Tibial nerve (tissue), 4 donors: ENCODE results near the gene PLCG2. TPM values are rescaled to one million over a fixed set of nuclear protein-coding genes. Genes with fewer than 3 reads are reported as not detected.

Source experiments
- DNase-seq, 2 donors: peaks; one replicate each; pipeline ENCODE4 v3.0.0-alpha.2; 2019; ENCODE audit warnings: low spot score in 2 of 2
- H3K27ac ChIP-seq, 4 donors: fragments of 200-600 bp; sonication (generic) in 3 of 4; one replicate each; pipeline ENCODE4 v1.5.1; 2017 to 2019; ENCODE audit warnings: mild to moderate bottlenecking in 1 of 4
- H3K27me3 ChIP-seq, 2 donors: fragments of 200-600 bp; sonication (generic) in 1 of 2; one replicate each; pipeline versions ENCODE4 v1.5.1 to v1.6.0; 2017 to 2019
- H3K36me3 ChIP-seq, 3 donors: fragments of 200-600 bp; sonication (generic); one replicate each; pipeline ENCODE4 v1.5.1; 2018 to 2019
- H3K4me1 ChIP-seq, 4 donors: fragments of 200-600 bp; sonication (generic) in 3 of 4; one replicate each; pipeline ENCODE4 v1.5.1; 2017 to 2019
- H3K4me3 ChIP-seq, 4 donors: fragments of 200-600 bp; sonication (generic) in 3 of 4; one replicate each; pipeline ENCODE4 v1.5.1; 2017 to 2019; ENCODE audit warnings: mild to moderate bottlenecking in 1 of 4, moderate library complexity in 1 of 4
- H3K9me3 ChIP-seq, 4 donors: fragments of 200-600 bp; sonication (generic) in 3 of 4; one replicate each; pipeline ENCODE4 v1.5.1; 2017 to 2019
- CTCF ChIP-seq, 5 experiments: fragments of 200-600 bp in 3 of 5; fragments of 450-650 bp in 2 of 5; sonication (generic) in 3 of 5; IDR thresholded peaks; one replicate each; pipeline ENCODE4 v1.5.1; 2016 to 2019; ENCODE audit warnings: antibody characterized with exemption in 5 of 5, mild to moderate bottlenecking in 3 of 5, moderate library complexity in 2 of 5
- EP300 ChIP-seq, 2 donors: sonication (generic); formaldehyde crosslinking; IDR thresholded peaks; one replicate each; pipeline ENCODE4 v1.6.1; 2017; ENCODE audit warnings: antibody characterized with exemption in 2 of 2, mild to moderate bottlenecking in 1 of 2
- POLR2A ChIP-seq, 2 donors: fragments of 450-650 bp; IDR thresholded peaks; one replicate each; pipeline ENCODE4 v1.6.1; 2017; ENCODE audit warnings: antibody characterized with exemption in 2 of 2, mild to moderate bottlenecking in 2 of 2, moderate library complexity in 2 of 2
- WGBS, 2 donors: methylation state at CpG; one replicate each; pipeline ENCODE4 v1.1.5; 2018; 5-methylcytosine and 5-hydroxymethylcytosine counted together
- total RNA-seq, 4 donors: library from RNA; depleted of rRNA; stranded (reverse); fragments of >200 nt; gene quantifications; one replicate each; pipeline ENCODE4 v1.1.0, GENCODE V29; 2016

PLCG2 gene
- total RNA-seq, 4 donors from 2014 or later: 13.0 to 28.5 (median 18.9) TPM

DNA sequence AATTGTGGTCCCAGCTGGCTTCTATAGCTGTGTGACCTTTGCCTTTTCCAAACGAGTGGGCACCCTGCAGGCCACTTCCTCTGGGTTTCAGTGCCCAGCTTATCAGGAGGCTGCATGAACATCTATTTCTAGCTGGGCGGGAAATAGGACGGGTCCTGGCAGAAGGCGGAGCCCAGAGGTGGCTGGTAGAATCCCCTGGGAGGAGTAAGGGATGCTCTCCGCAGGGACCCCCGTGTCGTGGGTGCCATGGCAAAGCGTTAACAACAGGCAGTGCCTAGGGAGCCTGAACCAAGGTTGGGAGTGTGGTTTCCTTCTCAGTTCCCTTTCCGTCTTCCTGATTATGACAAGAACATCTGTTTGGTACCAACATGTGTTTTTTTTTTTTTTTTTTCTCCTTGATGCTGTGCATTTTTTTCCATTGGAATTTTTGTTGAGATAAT lies 58.2 kb downstream of the PLCG2 start:
- TF ChIP-seq POLR2A (IDR thresholded peaks at IDR 0.05) (no peak), CTCF (IDR thresholded peaks at IDR 0.05) (no peak), EP300 (IDR thresholded peaks at IDR 0.05) (no peak)
- no peak for DNase-seq
- Histone ChIP-seq H3K9me3 (no peaks in the 10 kb centered on the region), H3K27ac (no peak overlapping the region), H3K4me1 (peaks cover 0 to 5% (median 0%) of the 10 kb centered on the region in 4 donors), H3K27me3 (no peaks in the 10 kb centered on the region), H3K36me3 (no peaks in the 10 kb centered on the region), H3K4me3 (no peak overlapping the region)
- WGBS, 2 donors: 61 to 64% methylated on average over 9 of the region's 9 CpGs

GRCh38 chr16:81838794-81839193 lies 59.7 kb downstream of the PLCG2 start:
- no peaks in the 10 kb centered on the region for H3K9me3 ChIP-seq
- TF ChIP-seq CTCF (IDR thresholded peaks at IDR 0.05) (no peak), EP300 (IDR thresholded peaks at IDR 0.05) (no peak), POLR2A (IDR thresholded peaks at IDR 0.05) (no peak)
- WGBS, 2 donors: 31 to 34% methylated on average over 4 of the region's 4 CpGs
- H3K27me3 ChIP-seq: no peaks in the 10 kb centered on the region
- H3K36me3 ChIP-seq: no peaks in the 10 kb centered on the region
- peaks cover 0 to 3% (median 0%) of the 10 kb centered on the region in 4 donors for H3K4me1 ChIP-seq
- DNase-seq: no peak
- H3K27ac ChIP-seq: no peak overlapping the region
- H3K4me3 ChIP-seq: no peak overlapping the region

DNA sequence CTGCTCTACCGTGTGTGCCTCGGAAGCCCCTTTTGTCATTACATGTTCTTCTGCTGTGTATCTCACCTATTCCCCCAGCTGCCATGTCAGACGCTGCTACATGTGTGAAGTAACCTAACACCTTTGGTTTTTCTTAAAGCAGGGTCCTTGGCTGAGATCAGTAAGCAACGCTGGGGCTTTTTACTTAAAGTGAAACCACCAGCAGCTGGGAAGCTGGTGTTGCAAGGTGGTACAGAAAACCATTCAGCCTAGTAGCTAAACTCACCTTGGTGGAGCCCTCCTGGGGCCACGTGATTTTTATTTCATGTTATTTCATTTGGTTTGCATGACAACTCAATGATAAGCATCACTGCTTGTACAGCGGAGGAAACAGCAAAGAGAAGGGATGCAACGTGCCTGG lies 62.6 kb downstream of the PLCG2 start:
- Histone ChIP-seq H3K4me1 (peaks cover 0 to 3% (median 0%) of the 10 kb centered on the region in 4 donors), H3K27me3 (no peaks in the 10 kb centered on the region), H3K9me3 (peaks cover 0 to 10% (median 0%) of the 10 kb centered on the region in 4 donors), H3K4me3 (no peak overlapping the region), H3K36me3 (no peaks in the 10 kb centered on the region), H3K27ac (no peak overlapping the region)
- DNase-seq: no peak
- TF ChIP-seq EP300 (IDR thresholded peaks at IDR 0.05): no peak
- TF ChIP-seq CTCF (IDR thresholded peaks at IDR 0.05): no peak
- no peak for TF ChIP-seq POLR2A (IDR thresholded peaks at IDR 0.05)
- 58 to 61% methylated on average over 7 of the region's 7 CpGs for WGBS, 2 donors

DNA sequence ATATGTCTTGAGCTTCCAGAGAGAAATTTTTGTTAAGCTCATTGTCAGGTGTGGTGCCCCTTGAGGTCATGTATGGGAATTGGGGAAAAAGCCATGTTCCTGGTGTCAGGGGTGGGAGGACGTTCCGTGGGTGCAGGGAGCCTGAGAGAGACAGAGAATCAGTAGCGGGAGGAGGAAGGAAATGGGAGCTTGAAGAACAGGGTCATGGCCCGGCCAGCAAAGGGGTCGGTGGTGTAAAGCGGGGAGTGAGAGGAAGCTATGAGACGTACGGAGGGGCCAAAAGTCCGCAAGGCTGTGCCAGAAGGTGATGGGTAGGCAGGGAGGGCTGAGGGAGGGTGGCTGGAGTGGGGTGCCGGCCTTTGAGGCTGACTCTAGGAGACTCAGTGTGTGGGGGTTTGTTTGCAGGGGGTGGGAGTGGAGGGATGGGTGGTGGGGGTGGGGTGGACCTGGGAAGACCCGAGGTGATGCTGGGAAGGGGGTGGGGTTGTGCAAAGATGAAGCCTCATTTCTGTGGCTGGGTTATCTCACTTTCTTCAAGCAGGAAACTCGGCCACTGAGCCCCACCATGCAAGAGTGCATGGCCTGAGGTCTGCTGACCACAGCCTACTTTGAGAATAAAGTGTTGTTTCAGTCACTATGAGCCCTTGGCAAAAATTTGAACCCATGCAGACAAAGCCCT lies 63.6 kb downstream of the PLCG2 start:
- H3K4me1 ChIP-seq: no peaks in the 10 kb centered on the region
- peaks cover 0 to 17% (median 0%) of the 10 kb centered on the region in 4 donors for H3K9me3 ChIP-seq
- DNase-seq: no peak
- H3K36me3 ChIP-seq: no peaks in the 10 kb centered on the region
- WGBS, 2 donors: 49 to 51% methylated on average over 12 of the region's 12 CpGs
- H3K4me3 ChIP-seq: no peak overlapping the region
- H3K27me3 ChIP-seq: no peaks in the 10 kb centered on the region
- no peak overlapping the region for H3K27ac ChIP-seq
- TF ChIP-seq POLR2A (IDR thresholded peaks at IDR 0.05) (no peak), EP300 (IDR thresholded peaks at IDR 0.05) (no peak), CTCF (IDR thresholded peaks at IDR 0.05) (no peak)

DNA sequence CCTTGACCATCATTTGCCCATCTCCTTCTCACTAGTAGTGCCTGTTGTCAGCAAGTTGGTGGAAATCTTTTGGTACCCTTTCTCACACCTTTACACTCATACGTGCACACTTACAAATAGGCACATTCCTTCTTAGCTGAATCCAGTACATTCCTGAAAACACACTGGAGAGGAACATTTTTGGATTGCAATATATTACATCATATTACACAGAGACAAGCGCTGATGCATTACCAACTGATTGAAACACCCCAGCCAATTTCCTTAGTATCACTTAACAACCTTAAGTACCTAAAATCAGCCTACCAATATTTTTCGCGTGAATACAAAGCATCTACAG lies 64.1 kb downstream of the PLCG2 start:
- 90 to 91% methylated on average over 4 of the region's 4 CpGs for WGBS, 2 donors
- Histone ChIP-seq H3K4me1 (no peaks in the 10 kb centered on the region), H3K9me3 (peaks cover 0 to 17% (median 0%) of the 10 kb centered on the region in 4 donors), H3K36me3 (no peaks in the 10 kb centered on the region), H3K27me3 (no peaks in the 10 kb centered on the region), H3K27ac (no peak overlapping the region), H3K4me3 (no peak overlapping the region)
- TF ChIP-seq POLR2A (IDR thresholded peaks at IDR 0.05) (no peak), EP300 (IDR thresholded peaks at IDR 0.05) (no peak), CTCF (IDR thresholded peaks at IDR 0.05) (no peak)
- DNase-seq: no peak
